Amygdala (tissue), 56 donors: Measurements from ENCODE around the gene COL5A1.

ENCODE experiments used
- DNase-seq, 56 donors: peaks; one replicate each; lab custom pipeline; 2025; lab: John Stamatoyannopoulos, UW

COL5A1 gene

DNA sequence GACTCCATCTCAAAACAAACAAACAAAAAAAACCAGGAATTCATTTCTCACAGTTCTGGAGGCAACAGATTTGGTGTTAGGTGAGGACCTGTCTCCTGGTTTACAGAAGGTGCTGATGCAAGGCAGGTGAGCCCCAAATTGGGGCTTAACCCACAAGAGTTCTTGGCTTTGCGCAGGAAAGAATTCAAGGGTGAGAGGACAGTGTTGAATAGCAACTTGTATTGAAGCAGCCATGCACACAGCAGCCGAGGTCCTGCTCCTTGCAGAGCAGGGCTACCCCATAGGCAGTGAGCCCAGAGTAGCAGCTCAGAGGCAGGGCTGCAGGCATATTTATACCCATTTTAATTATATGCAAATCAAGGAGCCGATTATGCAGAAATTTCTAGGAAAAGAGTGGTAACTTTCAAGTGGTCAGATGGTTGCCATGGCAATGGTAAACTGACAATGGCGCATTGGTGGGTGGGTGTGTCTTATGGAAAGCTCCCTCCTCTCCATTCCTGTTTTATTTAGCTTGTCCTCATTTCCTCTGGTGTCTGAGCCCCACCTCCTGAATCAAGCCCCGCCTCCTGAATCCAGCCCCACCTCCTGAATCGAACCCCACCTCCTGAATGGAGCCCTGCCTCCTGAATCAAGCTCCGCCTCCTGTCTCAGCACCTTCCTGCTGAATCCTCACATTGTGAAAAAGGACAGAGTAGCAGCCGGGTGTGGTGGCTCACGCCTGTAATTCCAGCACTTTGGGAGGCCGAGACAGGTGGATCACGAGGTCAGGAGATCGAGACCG is 34.5 kb upstream of the COL5A1 start:
- no peak for DNase-seq

- no peak for DNase-seq
Measured at GRCh38 chr9:134607971-134608370, 33.6 kb upstream of the COL5A1 start.

DNA sequence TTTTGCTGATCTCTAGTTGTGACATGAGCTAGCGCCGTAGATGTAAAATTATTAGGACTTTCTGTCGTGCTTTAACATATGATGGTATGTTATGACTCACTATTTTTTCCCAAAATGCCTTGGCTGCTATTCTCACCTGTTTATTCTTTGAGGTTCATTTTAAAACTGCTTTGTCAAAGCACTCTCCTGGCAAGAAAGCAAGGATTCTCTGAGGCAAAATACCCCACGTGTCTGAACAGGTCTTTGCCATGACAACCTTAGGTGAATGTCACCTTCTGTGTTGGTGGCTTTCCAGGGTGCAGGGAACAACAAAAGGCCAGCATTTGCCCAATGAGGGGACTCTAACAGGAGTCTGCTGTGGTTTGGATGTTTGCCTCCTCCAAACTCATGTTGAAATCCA is 30.6 kb upstream of the COL5A1 start:
- DNase-seq, result no peak

GRCh38 chr9:134612309-134612708 is 29.3 kb upstream of the COL5A1 start:
- no peak for DNase-seq

GRCh38 chr9:134612715-134613114 is 28.9 kb upstream of the COL5A1 start:
- no peak for DNase-seq

GRCh38 chr9:134614256-134614655 is 27.3 kb upstream of the COL5A1 start:
- no peak for DNase-seq

DNA sequence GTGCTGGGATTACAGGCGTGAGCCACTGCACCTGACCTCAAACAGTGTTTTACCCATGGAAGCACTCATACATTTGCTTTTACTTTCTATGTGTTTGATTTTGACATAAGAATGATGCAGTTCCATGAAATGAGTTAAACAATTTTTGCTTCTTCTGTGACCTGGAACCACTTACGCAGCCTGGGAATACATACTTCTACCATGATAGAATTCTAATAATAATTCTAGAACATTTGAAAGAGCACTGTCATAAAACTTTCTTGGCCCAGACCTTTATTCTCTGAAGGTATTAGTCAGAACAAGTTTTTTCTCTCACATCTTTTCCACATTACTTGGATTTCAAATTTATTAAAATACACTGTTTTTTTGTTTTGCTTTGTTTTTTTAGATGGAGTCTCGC is 25.3 kb upstream of the COL5A1 start:
- no peak for DNase-seq

DNA sequence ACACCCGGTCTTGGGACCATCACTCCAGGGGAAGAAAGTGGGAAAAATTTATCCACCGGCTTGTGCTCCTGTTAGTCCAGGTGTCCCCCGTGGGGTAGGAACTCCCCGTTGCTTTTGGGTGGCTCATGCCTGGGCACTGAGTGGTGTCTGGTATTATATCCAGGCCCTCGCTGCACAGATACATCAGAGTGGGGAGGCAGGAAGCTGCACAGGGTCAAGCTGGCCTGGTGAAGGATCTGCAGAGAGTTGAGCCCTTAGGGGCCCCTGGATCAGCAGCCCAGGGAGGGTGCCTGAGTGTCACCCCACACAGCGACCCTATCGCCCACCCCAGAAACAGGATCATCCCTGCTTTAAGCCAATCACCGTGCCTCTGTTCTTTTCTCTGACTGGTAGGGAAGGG is 24.4 kb upstream of the COL5A1 start:
- no peak for DNase-seq

- no peak for DNase-seq
Measured at GRCh38 chr9:134617836-134618162, 23.8 kb upstream of the COL5A1 start.

- peak in 2 of 56 donors; percentile 23 to 24 for DNase-seq
Measured at GRCh38 chr9:134618163-134618832, 23.3 kb upstream of the COL5A1 start.

GRCh38 chr9:134618833-134619447 is 22.7 kb upstream of the COL5A1 start:
- DNase-seq, result no peak

DNA sequence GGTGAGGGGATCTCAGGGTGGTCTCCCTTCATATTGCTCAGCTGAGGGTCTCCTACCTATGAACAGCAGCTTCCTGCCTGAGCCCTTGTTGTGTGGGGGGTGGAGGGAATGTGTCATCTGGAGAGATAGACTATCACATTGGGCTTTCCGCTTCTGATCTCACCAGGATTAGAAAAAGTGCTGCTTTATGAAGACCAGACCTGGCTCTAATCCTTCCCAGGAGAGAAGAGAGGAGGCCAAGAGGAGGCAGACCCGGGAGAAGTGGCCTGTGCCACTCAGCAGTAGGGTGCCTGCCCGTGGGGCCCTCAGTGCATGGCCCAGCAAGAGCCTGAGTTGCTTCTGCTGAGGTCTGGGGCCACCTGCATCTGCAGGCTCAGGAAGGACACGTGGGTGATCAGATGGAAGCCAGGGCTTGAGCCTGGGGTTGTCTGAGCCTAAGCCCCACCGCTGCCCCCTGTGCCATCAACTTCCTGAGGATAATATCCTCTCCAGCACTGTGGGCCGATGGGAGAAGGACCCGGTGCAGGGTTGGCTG is 22.1 kb upstream of the COL5A1 start:
- DNase-seq, result no peak

DNA sequence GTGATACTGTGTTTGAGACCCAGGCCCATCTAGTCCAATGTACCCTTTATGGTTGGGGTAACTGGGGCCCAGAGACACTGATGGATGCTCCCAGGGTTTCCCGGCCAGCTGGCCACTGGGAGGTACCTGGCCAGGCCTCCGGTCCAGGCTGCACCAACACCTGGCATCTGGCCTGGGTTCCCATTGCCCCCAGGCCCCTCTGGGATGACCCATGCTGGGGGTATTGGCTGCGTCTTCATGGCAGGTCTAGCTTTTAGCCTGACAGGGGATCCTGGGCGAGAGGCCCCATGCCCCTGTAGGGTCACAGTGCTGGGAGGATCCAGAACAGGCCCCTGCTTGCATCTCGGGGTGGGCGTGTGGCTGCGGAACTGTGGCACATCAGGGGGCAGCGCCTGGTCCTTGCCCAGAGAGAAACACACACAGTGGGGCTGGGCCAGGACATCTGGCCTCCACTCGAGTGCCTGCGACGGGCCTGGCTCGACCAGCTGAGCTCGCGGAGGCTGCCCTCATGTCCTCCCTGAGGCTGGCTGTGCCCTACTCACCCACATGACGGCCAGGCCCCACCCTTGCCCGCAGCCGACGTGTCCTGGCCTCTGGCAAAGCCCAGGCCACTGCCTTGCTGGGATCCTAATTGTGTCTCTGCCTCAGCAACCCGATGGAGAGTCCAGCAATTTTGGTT is 21.5 kb upstream of the COL5A1 start:
- no peak for DNase-seq

DNA sequence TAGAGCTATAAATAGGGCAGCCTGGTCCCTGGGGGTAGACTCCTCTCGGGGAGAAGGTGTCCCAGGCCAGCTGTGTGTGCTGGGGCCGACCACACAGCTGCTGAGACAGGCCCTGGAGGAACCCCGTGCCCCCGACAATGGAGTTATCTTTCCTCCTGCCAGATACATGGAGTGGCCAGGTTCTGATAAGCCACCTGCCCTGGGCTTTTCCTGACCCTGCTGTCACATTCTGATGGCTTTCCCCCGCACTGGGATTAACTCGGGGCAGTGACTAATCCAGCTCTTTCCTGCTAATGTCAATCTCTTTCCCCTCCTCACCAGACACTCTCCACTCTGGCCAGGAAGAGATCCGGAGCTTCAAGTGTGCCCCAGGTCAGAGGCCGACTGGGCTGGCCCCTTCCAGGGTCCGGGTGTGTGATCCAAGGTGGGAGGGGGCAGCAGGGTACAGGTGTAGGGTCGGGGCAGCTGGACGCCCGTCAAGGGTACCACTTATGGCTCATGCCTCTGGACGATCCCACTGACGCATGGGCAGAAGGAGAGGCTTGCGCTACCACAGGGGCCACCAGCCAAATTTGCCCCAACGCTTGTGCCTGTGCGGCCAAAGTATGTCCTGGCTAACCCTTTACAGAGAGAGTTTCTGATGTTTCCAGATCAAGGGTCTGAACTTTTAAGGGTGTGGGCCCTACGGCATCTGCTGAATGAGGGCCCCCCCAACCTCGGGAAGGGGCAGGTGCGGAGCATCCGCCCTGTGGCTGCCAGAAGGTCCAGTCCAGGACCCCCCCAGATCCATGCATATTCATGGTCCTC is 20.6 kb upstream of the COL5A1 start:
- DNase-seq, result no peak

DNA sequence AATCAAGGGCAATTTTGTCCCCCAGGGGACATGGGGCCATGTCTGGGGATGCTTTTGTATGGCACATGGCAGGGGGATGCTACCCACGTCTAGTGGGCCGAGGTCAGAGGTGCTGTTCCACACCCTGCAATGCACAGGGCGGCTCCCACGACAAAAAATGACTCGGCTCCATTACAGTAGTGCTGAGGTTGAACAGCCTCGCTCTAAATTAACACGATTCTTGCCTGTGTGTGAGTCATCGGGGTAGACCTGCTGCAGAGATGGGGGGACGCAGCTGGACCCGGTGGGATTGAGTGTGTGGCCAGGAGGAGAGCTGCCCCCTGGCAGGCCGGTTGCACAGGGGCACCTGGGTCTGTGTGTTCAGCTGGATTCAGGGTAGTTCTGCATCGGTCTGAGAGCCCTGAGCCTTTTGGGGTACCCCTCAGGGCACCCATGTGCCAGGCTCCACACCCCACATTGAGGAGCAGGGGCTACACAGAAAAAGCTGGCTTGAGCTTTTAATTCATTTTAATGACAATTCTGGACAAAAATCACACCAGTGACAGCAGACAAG is 20.0 kb upstream of the COL5A1 start:
- DNase-seq, result no peak

GRCh38 chr9:134622896-134623257 is 18.7 kb upstream of the COL5A1 start:
- no peak for DNase-seq

DNA sequence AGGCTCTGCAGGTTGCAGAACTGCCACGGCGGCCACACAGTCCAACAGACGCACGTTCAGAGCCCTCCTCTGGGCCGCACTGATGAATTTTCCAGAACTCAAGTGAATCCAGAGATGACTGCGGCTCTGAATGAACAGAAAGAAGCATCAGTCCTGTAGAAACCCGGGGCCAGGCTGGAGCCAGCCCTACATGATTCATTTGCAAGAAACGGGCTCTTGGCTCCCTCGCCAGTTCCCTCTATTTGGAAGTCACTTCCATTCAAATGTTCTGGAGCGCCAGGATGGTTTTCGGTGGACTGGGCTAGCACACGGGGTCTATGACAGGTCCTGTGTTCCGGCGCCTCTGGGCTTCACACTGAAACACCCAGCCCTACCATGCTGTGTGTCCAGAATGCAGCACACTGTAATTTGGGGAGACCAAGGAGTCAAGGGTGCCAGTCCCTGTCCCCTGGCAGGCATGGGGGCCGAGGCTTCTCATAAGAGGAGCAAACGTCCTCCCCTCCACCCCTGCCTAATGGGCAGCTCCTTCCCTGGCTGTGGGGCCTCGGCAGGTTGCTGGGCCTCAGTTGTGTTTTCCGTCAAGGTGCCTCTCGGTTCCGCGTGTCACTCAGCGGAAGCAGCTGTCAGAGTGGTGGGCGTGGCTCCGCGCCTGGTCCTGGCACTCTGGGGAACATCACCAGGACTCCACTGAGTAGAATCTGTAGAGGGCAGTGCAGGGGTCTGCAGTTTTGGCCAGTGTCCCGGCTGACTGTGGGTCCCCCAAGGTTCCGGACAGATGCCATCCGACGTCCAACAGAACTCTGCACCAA is 18.1 kb upstream of the COL5A1 start:
- DNase-seq, result no peak

DNA sequence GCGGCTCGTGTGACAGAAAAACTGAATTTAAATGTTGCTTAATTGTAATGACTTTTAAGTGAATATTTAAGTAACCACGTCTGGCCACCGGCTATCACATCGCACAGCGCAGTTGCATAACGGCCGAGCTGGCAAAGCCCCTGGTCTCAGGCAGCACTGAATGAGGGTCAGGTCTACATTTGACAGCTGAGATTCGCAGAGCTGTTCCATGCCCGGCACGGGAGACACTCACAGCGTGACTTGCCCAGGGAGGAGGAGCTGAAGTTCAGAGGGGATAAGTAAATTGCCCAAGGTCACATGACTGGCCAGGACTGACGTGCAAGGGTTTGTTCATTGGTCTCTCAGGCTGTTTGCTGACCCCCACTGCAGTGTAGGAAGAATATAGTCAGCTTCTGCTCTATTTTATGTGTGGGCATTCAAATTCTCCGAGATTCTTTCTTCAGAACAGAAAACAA is 17.4 kb upstream of the COL5A1 start:
- no peak for DNase-seq

DNA sequence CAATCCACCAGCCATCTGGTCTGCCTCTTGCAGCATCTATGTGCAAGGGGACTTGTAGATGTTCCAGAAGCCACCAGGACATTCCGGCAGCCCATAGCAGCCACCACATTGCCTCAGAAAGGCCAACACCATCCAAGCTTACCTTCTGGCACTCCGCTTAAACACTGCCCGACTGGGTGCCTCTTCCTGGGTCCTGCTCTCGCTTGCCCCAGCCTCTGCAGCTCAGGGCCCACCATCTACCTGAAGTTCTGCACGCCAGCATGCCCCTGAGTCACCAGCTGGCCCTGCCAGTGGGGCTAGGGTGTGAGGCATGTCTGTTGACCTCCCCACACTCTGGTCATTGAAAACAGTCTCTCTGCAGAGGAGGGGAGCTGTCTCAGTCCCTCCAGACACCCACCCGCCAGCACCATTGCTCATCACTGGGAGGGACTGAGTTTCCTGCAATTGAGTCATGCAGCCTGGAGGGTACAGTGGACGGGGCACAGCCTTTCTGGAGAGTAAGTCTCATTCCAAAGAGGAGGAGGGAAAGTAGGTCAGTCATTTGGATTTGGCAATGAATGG is 16.9 kb upstream of the COL5A1 start:
- DNase-seq, result peak in 1 of 56 donors; percentile 25
